ENCODE measurements around the gene IGSF9B. TPM values are rescaled to one million over a fixed set of nuclear protein-coding genes. Genes with fewer than 3 reads are reported as not detected.

Gene IGSF9B
- total RNA-seq, 1 donor from 2014 or later: 10.1 TPM

DNA sequence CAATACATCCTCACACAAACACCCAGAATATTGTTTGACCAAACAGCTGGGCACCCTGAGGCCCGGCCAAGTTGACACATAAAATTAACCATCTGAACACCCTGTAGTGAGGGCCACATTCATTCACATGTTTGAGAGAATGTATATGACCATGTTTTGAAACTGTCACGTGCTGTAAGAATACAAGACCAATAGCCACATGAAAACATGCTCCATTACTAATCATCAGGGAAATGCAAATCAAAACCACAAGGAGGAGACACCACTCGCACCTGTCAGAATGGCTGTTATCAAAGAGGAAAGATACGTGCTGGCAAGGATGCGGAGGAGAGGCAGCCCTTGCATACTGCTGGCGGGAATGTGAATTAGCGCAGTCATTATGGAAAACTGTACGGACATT, 38.3 kb upstream of the IGSF9B start:
- no peak for TF ChIP-seq POLR2AphosphoS5 (IDR thresholded peaks at IDR 0.05; ENCODE audit: insufficient read depth in 1 of 2, low read depth in 1 of 2)
- TF ChIP-seq, protein P1, sequence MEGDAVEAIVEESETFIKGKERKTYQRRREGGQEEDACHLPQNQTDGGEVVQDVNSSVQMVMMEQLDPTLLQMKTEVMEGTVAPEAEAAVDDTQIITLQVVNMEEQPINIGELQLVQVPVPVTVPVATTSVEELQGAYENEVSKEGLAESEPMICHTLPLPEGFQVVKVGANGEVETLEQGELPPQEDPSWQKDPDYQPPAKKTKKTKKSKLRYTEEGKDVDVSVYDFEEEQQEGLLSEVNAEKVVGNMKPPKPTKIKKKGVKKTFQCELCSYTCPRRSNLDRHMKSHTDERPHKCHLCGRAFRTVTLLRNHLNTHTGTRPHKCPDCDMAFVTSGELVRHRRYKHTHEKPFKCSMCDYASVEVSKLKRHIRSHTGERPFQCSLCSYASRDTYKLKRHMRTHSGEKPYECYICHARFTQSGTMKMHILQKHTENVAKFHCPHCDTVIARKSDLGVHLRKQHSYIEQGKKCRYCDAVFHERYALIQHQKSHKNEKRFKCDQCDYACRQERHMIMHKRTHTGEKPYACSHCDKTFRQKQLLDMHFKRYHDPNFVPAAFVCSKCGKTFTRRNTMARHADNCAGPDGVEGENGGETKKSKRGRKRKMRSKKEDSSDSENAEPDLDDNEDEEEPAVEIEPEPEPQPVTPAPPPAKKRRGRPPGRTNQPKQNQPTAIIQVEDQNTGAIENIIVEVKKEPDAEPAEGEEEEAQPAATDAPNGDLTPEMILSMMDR (IDR thresholded peaks at IDR 0.05): no peak
- TF ChIP-seq POLR2A (IDR thresholded peaks at IDR 0.05): no peak
- no peaks in the 10 kb centered on the region for H3K4me1 ChIP-seq
- no peaks in the 10 kb centered on the region for H3K9me3 ChIP-seq
- no peaks in the 10 kb centered on the region for H3K27me3 ChIP-seq
- H3K36me3 ChIP-seq: no peaks in the 10 kb centered on the region
- no peak overlapping the region for H3K27ac ChIP-seq
- intact Hi-C loops (cut with DNase I): no loop called here
- no peak overlapping the region for H3K4me3 ChIP-seq
- DNase-seq (ENCODE audit: extremely low spot score in 2 of 2): no peak

DNA sequence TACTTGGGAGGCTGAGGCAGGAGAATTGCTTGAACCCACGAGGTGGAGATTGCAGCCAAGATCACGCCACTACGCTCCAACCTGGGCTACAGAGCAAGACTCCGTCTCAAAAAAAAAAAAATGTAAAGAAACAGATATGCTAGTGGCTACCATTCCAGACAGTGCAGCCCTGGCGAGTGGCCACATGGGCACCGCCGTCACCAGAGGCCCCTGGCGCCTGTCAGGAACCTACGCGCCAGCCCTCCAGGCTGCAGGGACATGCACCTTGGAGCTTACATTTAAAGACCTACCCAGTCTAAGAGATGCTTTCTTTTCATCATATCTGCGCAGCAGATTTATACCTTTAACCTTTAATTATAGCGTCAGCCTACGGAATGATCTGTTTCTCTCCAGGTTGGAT, 37.2 kb upstream of the IGSF9B start:
- intact Hi-C loops (cut with DNase I): no loop called here
- no peak for DNase-seq (ENCODE audit: extremely low spot score in 2 of 2)
- no peak overlapping the region for H3K27ac ChIP-seq
- TF ChIP-seq, protein P1 (IDR thresholded peaks at IDR 0.05): no peak
- TF ChIP-seq POLR2A (IDR thresholded peaks at IDR 0.05) (no peak), POLR2AphosphoS5 (IDR thresholded peaks at IDR 0.05; ENCODE audit: insufficient read depth in 1 of 2, low read depth in 1 of 2) (no peak)
- H3K4me1 ChIP-seq: no peaks in the 10 kb centered on the region
- no peaks in the 10 kb centered on the region for H3K9me3 ChIP-seq
- H3K27me3 ChIP-seq: no peaks in the 10 kb centered on the region
- H3K36me3 ChIP-seq: no peaks in the 10 kb centered on the region
- no peak overlapping the region for H3K4me3 ChIP-seq

DNA sequence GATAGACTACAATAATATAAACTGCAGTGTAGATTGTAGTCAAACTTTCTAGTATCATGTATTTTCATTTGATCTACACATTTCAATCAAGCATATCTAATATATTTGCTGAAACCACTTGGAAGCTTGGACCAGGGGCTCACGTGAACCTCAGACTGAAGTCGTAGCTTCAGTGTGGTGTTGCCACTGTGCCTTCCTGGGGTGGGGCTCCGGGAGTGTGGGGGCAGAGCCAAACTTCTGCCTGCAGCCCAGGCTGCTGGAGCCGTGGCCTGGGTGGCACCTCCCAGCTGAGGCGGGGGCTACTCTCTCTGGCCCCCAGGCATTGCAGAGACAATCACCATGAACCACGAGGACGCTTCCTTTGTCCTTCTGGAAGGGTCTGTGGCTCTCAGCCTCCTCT, 36.3 kb upstream of the IGSF9B start:
- DNase-seq (ENCODE audit: extremely low spot score in 2 of 2): no peak
- intact Hi-C loops (cut with DNase I): no loop called here
- TF ChIP-seq, protein P1 (IDR thresholded peaks at IDR 0.05): no peak
- no peak for TF ChIP-seq POLR2AphosphoS5 (IDR thresholded peaks at IDR 0.05; ENCODE audit: insufficient read depth in 1 of 2, low read depth in 1 of 2)
- no peak overlapping the region for H3K4me3 ChIP-seq
- no peaks in the 10 kb centered on the region for H3K4me1 ChIP-seq
- H3K36me3 ChIP-seq: no peaks in the 10 kb centered on the region
- no peaks in the 10 kb centered on the region for H3K27me3 ChIP-seq
- H3K9me3 ChIP-seq: no peaks in the 10 kb centered on the region
- no peak overlapping the region for H3K27ac ChIP-seq

DNA sequence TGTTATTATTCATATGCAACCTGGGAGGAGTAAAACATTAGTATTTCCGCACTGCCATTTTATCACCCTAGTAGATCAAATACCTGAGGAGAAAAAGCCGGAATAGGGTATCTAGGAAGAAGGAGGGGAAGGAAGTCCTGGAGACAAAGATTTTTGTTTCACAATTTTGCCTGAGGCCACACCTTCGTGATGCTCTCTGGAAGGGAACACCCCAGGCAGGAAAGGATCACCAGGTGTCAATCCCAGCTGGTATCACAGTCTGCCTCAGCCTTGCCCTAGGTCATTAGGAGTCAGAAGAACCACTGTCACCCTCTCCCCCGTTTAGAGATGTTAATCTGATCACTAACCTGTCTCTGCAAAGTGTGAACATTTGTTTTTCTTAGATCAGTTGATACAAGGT, 35.4 kb upstream of the IGSF9B start:
- no peak overlapping the region for H3K27ac ChIP-seq
- H3K4me3 ChIP-seq: no peak overlapping the region
- no peaks in the 10 kb centered on the region for H3K9me3 ChIP-seq
- no peak for TF ChIP-seq POLR2A (IDR thresholded peaks at IDR 0.05)
- TF ChIP-seq, protein P1 (IDR thresholded peaks at IDR 0.05): no peak
- no peak for TF ChIP-seq POLR2AphosphoS5 (IDR thresholded peaks at IDR 0.05; ENCODE audit: insufficient read depth in 1 of 2, low read depth in 1 of 2)
- intact Hi-C loops (cut with DNase I): no loop called here
- no peak for DNase-seq (ENCODE audit: extremely low spot score in 2 of 2)
- no peaks in the 10 kb centered on the region for H3K36me3 ChIP-seq
- H3K27me3 ChIP-seq: no peaks in the 10 kb centered on the region
- H3K4me1 ChIP-seq: no peaks in the 10 kb centered on the region

DNA sequence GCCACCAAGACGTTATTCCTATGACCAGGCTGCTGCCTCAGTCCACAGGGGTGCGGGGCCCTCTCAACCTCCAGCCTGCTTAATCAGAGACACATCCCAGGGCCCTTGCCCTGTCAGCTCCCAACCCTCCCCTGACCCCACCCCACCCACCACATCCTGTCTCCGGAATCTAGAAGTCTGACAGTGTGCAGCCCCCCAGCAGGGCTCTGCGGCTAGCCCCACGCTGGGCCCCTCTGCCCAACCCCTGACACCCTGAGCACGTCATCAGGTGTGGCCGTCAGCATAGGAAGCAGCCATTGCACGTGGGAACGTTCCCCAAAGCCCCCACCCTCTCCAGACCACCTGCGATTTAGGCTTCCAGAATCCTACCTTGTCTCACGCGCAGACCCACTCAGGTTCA, 34.3 kb upstream of the IGSF9B start:
- TF ChIP-seq POLR2A (IDR thresholded peaks at IDR 0.05) (no peak), POLR2AphosphoS5 (IDR thresholded peaks at IDR 0.05; ENCODE audit: insufficient read depth in 1 of 2, low read depth in 1 of 2) (no peak)
- TF ChIP-seq, protein P1 (IDR thresholded peaks at IDR 0.05): no peak

More for the DNA sequence above, 34.3 kb upstream of the IGSF9B start:
- no peaks in the 10 kb centered on the region for H3K9me3 ChIP-seq
- H3K4me1 ChIP-seq: no peaks in the 10 kb centered on the region
- H3K27me3 ChIP-seq: no peaks in the 10 kb centered on the region
- intact Hi-C loops (cut with DNase I): no loop called here
- no peak overlapping the region for H3K4me3 ChIP-seq
- H3K27ac ChIP-seq: no peak overlapping the region
- H3K36me3 ChIP-seq: no peaks in the 10 kb centered on the region
- DNase-seq (ENCODE audit: extremely low spot score in 2 of 2): no peak

Data from vagina (tissue), 2 donors.